GM21447 (cell line): ENCODE results near the gene NFYC.

Source experiments
- ATAC-seq: cut with Tn5 transposase; IDR thresholded peaks from one replicate; pipeline ENCODE4 v1.9.1; 2021; ENCODE audit not compliant: unreplicated experiment

The NFYC gene

DNA sequence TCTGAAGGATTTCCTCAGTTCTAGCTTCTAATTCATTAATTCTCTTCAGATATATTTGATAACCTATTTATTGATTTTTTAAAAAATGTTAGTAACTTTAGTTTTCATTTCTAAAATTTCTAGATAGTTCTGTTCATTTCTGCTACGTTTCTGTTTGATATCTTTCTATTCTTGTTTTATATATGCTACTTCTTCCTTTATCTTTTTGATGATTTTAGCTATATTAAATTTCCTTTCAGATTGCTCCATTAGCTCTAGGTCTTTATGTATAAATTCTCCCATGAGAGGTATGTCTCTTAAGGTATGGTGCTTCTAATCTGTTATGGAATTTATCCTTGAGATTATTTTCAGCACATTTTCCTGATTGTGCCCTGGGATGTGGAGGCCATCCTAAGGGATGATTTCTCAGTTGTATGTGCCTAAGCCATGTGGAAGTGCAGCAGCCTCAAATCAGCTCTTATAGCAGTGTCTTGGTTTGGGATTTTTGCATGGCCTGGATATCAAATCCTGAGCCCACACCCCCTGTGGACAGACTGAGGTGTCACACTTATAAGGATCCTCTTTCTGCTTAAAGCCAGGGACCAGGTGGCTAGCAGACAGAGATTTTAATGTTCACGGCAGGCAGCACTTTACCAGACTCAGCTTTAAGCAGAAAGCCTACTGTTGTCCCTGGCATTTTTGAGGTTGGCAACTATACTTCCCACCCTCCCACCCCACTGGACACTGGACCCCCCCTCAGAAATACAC is 85.9 kb downstream of the NFYC start:
- ATAC-seq, result no peak

DNA sequence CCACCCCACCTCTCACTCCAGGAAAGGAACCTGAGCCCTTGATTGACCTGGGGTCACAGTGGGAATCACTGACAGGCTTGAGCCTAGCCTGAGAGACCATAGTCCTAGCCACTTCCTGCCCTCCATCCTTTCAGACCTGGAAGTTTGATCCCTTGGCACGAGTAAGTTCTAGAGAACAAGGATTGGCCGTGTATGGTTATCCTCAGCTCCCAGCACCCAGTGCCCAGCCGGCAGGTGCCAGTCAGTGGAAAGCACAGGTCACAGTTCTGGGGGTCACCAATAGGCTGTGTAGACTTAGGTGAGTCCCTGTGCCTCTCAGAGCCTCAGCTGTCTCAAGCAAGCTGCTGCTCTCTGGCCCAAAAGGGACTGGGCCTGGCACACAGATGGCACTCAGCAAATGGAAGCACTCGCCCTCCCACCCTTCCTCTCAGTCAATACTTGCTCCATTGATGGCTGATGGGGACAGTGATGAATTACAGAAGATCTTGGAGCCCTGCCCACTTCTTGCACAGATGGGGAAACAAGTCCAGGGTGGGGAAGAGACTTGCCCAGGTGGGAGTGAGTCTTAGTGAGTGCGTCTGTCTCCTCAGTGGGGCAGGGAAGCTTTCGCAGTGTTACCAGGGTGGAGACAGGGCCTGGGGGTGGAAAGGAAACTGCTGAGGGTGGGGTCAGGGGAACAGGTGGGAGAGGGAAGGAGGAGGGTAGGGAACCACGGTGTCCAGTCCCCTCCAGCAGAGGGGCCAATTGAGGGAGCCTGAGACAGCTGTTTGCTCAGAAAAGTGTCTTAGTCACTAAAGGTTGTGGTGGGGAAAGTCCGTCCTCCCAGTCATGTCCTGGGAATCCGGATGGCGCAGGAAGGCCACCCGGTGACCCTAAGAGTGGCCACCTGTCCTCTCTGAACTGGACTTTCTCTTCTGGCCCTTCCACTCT is 89.4 kb downstream of the NFYC start:
- ATAC-seq, result no peak

DNA sequence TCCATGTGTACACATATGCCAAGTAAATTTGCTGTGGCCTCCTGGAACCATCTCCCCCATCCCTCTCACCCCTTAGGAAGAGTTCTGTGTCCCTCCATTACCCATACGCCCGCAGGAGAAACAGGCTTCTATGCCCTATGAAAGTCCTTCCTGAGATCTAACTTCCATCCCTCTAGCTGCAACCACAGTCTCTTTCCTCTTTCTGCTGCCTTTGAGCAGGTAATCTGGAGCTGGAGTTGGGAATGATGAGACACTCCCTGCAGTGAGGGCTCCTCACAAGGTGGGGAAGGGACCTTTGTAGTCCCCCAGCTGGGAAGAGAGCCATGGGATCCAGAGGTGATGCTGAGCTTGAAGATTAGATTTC is 90.1 kb downstream of the NFYC start:
- ATAC-seq, result no peak

DNA sequence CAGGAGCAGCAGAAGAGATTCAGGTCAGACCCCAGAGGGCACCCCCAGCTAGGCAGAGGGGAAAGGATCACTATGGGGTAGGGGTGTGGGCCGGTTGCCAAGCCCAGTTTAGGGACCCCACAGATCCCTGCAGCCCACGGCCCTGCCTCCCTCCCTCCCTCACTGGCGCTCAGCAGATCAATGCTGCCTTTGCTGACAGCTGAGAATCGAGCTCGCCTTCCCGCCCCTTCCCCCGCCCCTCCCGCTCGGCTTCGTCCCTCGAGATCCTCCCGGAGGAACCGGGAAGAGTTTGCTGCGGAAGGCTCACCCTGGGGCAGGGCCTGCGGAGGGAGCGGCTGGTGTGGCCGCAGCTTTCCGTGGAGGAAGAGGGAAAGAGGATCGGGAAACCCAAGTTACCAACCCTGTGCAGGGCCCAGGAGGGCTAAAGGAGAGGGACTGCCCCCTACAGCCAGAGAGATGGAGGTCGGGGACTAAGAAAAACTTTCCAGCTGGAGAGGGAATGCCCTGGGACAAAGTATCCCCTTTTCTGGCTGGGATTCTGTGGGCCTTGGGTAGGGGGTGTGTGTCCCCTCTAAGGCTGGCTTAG is 91.0 kb downstream of the NFYC start:
- no peak for ATAC-seq

DNA sequence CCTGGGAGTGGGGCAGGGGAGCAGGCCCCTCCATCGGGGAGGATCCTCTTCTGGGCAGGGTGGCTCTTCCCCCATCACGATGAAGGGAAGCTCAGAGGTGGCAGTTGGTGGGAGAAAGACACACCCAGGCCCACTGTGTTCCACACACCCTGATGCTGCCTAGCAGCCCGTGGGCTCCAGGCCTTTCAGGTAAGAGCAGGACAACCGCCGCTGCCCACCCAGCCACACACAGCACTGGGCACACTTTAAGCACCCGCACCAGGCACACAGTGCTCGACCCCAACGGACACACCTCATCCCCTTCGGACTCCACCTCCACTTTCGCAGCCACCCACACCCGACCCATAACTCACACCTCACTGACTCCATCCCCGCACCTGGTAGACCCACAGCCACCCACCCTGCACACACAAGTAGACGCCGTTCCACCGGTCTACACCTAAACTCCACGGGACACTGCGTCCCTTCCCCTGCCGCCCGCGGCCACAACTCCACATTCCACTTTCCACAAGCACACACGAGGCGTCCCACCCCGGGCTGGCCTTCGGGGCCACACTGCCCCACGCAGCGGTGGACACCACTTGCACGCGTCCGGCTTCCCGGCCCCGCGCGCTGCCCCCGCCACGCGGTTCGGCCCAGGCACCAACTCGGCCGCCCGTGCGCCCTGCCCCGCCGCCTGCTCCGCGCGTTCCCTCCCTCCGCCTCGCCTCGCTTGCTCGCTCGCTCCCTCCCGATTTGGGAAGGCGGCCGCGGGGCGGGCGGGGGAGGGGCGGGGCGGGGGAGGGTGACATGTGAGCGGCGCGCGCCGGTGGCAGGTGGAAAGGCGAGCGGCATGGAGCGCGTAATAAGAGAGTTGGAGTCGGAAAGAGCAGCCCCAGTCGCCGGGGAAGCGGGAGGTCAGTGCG is 91.7 kb downstream of the NFYC start, which contains the start of gene KCNQ4:
KCNQ4 (plus strand) TSS at position 787 of the 905 bp plus-strand sequence. CDS start 307 bp downstream, outside the sequence.
- no peak for ATAC-seq

DNA sequence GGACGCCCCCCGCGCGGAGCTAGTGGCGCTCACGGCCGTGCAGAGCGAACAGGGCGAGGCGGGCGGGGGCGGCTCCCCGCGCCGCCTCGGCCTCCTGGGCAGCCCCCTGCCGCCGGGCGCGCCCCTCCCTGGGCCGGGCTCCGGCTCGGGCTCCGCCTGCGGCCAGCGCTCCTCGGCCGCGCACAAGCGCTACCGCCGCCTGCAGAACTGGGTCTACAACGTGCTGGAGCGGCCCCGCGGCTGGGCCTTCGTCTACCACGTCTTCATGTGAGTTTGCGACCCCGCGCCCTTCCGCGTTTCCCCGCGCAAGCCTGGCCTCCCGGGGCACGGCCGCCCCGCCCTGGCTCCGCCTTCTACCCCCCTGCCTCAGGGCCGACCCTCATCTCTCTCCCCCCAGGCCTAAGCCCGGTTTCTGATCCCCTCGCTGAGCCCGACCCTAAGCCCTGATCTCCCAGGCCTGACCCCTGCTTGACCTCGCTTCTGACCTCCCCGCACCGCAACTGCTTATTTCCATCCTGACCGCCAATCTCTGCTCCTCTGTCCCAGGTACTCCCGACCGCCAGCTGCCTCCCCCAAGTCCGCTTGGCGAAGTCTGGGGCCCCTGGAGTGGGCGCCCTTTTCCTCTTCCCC is 92.8 kb downstream of the NFYC start:
- no peak for ATAC-seq

DNA sequence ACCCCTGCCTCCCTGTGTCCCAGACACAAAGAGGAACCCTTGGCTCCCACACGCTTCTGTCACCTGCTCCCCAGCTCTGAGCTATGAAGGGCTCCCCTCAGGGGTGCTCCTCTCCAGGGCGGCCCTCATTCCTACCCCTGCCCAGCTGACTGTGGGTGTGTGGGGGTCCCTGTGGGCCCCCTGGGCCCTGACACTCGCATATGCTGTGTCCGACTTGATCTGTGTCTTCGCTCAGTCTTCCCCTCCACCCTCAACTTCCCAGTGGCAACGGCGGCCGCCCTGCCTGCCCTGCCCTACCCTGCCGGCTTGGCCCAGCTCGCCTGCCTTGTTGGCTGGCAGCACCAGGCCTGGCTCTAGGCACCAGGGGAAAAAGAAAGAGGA is 93.3 kb downstream of the NFYC start:
- no peak for ATAC-seq

DNA sequence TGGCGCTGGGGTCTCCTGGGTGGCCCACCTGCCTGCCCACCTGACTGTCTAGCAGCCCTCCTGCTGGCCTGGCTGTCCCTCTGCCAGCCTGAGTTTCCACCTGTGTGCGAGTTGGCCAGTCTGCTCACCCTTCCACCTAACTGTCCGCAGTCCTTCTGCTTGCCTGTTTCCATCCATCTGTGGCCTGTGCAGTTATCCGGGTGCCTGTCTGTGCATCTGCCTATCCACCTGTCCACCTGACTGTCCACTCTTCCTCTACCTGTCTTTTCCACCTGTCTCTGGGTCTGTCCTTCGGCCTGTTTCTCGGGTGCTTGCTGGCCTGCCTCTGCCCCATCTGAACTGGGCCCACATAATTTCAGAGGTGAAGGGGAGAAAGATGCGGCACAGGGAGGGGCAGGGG is 93.9 kb downstream of the NFYC start:
- no peak for ATAC-seq

DNA sequence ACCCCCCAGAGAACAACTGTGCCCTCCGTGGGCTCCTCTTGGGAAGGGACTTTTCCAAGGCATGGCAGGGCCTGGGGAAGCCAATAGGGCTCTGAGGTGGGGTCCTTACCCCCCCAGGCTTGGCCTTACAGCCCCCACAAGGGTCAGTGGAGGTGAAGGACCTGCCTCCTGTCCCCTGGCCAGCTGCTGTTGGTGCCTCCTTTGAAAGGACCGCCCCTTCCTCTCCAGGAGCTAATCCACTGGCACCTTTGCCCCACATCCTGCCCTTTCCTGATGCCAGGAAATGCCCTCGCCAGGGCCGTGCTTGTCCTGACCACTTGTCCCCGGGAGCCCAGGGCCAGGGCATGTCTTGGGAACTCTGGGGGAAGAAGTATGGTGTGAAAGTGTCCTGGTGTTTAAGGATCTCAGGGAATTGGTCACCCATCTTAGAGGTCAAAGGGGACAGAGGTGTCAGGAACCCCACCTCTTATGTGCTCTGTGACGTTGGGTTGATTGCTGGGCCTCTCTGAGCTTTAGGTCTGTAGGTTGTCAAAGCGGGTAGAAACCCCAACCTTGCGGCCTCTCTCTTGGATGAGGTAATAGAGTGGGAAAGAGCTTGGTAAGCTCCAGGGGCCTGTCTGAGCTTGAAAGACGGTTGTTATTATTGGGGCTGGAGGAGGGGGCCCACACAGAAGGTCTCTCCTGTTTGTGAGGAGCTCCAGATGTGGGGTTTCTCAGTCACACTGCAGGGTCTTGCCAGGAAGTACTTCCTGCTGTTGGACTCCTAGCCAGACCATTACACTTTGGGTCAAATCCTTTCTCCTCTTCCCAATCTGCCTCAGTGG is 94.9 kb downstream of the NFYC start:
- ATAC-seq, result no peak

DNA sequence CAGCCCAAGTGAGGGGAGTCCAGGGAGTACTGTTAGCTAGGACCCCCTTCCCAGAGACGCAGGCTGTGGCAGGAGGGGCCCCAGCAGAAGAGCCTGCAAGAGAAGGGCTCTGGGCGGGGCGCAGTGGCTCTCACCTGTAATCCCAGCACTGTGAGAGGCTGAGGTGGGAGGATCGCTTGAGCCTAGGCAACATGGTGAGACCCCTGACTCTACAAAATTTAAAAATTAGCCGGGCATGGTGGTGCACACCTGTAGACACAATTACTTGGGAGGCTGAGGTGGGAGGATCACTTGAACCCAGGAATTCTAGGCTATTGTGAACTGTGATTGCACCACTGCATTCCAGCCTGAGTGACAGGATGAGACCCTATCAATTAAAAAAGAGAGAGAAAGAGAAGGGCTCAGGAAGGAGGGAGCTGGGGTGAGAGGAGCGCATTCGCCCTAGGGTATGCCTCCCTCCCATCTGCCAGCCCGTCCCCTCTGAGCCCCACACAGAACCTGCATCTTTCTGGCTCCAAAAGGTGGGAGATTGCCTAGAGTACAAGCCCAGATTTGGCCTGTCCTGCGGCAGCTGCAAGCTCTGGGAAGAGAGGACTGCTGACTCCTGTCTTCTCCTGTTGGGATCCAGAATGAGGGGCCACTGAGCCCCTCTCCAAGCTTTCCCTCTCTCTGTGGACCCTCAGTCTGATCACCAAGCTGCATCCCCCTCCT is 95.6 kb downstream of the NFYC start:
- no peak for ATAC-seq

DNA sequence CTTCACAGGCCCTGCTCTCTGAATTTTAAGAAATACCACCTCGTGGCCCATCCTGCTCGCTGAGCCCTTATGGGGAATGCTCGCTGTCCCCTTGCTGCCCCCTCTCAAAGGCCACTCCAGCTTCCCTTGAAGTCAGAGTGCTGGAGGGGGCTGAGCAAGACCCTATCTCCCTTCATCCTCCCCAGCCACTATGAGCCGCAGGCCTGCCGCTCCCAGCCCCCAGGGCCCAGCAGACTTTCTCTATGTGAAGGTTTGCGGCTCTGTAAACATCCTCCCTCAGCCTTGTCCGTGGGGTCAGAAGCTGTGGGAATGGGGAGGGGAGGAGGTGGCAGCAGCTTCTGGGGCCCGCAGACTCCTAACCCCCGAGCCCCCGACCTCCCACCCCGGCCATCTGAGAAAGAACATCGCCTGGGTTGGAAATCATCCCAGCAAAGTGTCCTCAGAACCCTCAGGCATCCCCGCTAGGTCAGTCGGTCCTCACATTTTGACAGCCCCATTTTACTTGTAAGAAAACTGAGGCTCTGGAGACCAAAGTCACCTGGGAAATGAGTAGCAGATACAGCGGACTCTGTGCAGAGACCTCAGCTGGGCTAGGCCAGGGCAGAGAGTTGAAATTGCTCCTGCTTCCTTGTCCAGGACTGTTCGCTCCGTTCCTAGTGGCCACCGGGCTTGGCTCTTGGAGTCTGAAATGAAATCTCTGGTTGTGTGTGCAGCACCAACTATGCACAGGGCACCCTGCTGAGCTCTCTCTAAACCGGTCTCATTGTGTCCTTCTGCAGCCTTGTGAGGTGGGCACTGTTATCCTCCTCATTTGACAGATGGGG is 96.4 kb downstream of the NFYC start:
- ATAC-seq, result no peak

DNA sequence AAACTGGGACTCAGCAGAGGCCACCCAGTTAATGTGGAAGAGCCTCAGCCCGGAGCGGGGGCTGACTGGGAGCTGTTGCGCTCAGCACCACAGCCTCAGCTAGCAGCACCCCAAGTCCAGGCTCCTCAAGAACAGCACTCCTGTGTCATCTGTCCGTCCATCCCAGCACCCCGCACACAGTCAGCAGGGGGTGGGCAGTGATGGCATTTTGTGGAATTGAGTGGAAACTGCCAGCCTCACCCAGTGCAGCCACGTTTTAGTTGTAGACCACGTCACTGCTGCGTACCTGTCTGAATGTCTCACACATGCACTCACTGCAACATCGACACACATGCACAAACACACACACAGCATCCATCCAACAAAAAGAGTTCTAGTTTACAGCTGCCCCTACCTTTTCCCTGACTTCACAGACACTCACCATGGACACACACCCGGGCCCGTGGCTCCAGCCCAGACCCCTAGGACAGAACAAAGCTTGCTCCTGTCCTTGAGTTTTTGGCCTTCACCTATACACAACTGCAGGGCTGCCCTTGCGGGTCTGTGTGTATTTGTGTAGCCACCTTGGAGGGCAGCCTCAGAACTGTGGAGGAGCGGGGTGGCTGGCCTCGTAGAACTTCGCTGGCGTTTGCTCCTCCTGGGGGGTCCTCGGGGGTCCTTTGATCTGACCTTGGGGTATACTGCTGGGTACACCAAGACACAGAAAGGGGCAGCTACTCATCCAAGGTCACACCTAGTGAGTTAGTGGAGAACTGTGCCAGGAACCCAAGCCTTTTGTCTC is 97.2 kb downstream of the NFYC start:
- no peak for ATAC-seq

DNA sequence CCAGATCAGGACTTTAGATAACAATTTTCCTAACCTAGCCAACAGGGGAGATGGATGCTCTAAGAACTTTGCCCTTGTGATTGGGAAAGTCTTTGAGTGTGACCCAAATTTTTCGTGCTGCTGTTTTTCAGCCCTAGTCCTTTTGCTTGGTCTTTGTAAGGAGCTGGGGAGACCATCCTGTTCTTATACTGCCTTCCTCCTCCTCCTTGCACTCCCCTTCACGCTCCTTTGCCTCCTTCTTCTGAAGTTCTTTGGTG is 97.8 kb downstream of the NFYC start:
- no peak for ATAC-seq

DNA sequence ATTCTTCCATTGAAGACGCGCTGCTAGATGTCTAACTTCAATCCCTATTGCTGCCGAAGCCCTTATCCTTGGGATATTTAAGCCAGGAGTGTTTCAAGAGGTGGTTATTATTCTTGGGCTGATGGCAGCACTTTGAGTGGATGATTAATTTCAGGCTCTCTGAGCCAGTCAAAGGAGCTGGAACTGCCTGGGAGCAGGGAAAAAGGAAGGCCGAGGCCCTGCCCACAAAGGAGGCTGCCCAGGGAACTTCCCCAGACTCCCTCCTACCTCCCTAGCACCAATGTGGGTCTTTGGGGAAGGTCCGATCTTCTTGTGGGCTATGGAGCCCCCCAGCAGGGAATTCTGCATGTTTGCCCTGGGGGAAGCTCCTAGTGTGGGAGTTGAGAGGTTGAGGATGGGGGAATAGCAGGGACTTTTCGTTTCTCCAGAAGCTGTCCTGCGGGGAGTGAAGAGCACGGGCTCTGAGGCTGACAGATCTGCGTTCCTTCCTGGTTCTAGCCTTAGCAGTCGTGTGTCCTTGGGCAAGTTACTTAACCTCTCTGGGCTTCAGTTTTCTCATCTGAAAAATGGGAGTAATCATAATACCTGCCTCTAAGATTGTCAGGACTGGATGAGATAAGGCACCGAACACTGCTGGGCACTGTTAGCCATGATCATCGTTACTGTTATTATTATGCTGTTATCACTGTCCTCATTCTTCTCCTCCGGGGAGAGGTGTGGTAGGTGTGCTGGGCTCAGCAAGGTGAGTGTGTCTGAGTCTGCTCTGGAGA is 98.3 kb downstream of the NFYC start:
- no peak for ATAC-seq

DNA sequence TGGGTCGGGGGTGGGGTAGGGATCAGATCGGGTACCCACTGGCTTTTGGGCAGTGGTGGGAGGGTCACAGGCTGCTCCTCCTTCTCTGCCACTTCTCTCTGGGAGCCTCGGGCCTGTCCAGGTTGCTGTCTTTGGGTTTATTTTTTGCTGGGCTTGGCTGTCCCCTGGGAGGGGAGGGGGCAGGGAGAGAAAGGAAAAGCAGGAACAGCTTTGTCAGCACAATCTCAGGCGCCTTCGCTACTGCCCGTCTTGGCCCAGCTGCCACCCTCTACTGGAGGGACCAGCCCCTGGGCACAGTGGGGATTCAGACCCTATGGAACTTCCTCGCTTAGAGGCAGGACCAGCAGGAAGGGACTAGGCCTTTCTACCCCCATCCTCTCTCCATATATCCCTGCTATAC is 100.5 kb downstream of the NFYC start:
- ATAC-seq, result no peak

DNA sequence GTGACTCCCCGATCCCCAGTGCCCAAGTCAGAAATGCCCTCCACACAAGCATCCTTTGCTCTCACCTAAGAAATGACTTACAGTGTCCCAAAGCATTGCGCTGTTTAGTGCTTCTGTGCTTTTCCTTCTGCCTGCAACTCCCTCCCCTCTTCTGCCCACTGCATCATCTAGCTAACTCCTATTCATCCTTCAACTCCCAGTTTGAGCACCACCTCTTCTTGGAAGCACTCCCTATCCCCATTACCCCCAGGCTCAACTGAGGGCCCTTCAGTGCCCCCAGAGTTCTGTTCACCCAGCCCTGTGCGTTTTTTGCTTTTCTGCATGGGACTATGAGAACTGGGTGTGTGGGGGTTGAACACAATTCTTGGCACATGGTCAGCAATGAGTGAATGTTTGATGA is 102.1 kb downstream of the NFYC start:
- ATAC-seq, result no peak

DNA sequence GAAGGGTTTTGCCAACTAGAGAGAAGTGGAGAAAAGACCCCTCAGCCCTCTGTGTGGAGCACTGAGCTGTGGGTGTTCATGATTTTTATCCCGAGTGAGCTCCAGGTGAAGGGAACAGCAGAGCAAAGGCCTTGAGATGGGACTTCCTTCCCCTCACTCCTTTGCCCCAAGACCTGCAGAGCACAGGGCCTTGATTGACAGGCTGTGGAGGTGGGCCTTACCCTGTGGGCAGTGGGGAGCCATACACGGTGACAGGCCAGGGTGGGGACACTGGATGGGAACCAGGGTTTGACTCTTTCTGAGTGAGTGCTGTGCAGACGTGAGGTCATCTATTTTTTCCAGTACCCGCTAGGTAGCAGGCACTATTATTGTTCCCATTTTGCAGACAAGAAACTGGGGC is 102.5 kb downstream of the NFYC start:
- no peak for ATAC-seq
